Heart left ventricle (tissue), 16 donors: ENCODE data around the gene PRKAG2. TPM values are rescaled to one million over a fixed set of nuclear protein-coding genes. Genes with fewer than 3 reads are reported as not detected.
A peak's percentile ranks its signal among the peaks of the same experiment; 100 is the strongest.

Experiments
- ATAC-seq, 4 donors: fragments of 200-7000 bp; cut with Tn5 transposase; one replicate each; pipeline ENCODE4 v1.9.1; 2020 to 2022; ENCODE audit warnings: moderate library complexity in 4 of 4, mild to moderate bottlenecking in 3 of 4, moderate number of reproducible peaks in 1 of 4
- DNase-seq, 5 donors: peaks; one replicate each; pipeline ENCODE4 v3.0.0-alpha.2; 2020
- H3K27ac ChIP-seq, 12 donors: fragments of 200-600 bp; sonication (generic) in 4 of 12; one replicate each; pipeline versions ENCODE4 v1.5.0 to v1.8.0; 2016 to 2022; ENCODE audit warnings: mild to moderate bottlenecking in 2 of 12
- H3K27me3 ChIP-seq, 9 donors: fragments of 200-600 bp; sonication (generic) in 2 of 9; one replicate each; pipeline versions ENCODE4 v1.5.1 to v1.8.0; 2016 to 2022; ENCODE audit warnings: mild to moderate bottlenecking in 3 of 9
- H3K36me3 ChIP-seq, 9 donors: fragments of 200-600 bp; sonication (generic) in 2 of 9; one replicate each; pipeline versions ENCODE4 v1.5.0 to v1.8.0; 2018 to 2022; ENCODE audit warnings: mild to moderate bottlenecking in 2 of 9
- H3K4me1 ChIP-seq, 12 donors: fragments of 200-600 bp; sonication (generic) in 4 of 12; one replicate each; pipeline versions ENCODE4 v1.5.0 to v1.8.0; 2016 to 2022; ENCODE audit warnings: mild to moderate bottlenecking in 3 of 12
- H3K4me3 ChIP-seq, 12 donors: fragments of 200-600 bp; sonication (generic) in 4 of 12; one replicate each; pipeline versions ENCODE4 v1.5.0 to v1.8.0; 2017 to 2022; ENCODE audit warnings: mild to moderate bottlenecking in 9 of 12, moderate library complexity in 4 of 12
- H3K9me3 ChIP-seq, 12 donors: fragments of 200-600 bp; sonication (generic) in 4 of 12; one replicate each; pipeline versions ENCODE4 v1.5.0 to v1.8.0; 2016 to 2022; ENCODE audit warnings: mild to moderate bottlenecking in 1 of 12
- CTCF ChIP-seq, 12 donors: fragments of 200-600 bp; sonication (generic) in 4 of 12; IDR thresholded peaks; one replicate each; pipeline versions ENCODE4 v1.5.0 to v1.8.0; 2018 to 2022; ENCODE audit warnings: antibody characterized with exemption in 12 of 12, mild to moderate bottlenecking in 5 of 12
- POLR2A ChIP-seq, 2 donors: fragments of 450-650 bp; IDR thresholded peaks; one replicate each; pipeline ENCODE4 v1.6.1; 2017; ENCODE audit warnings: antibody characterized with exemption in 2 of 2, mild to moderate bottlenecking in 2 of 2, moderate library complexity in 2 of 2
- WGBS, 4 donors: extraction: QIAGEN DNeasy Blood & Tissue Kit in 2 of 4; methylation state at CpG; one replicate each; pipeline versions ENCODE4 v1.1.5 to v1.1.7; 2013 to 2018; 5-methylcytosine and 5-hydroxymethylcytosine counted together
- intact Hi-C, 10 donors: fragments of 100-400 bp; cut with DNase I; formaldehyde crosslinking; loops; one replicate each; pipeline versions ENCODE4 v1.11.1 to v1.14.2; 2022
- polyA plus RNA-seq, 2 donors: library from polyadenylated mRNA; stranded (reverse); fragments of 200-250 nt; gene quantifications; one replicate each; pipeline ENCODE4 v1.2.3, GENCODE V29; 2013
- total RNA-seq, 9 donors: library from RNA; depleted of rRNA in 2 of 9; stranded (reverse); fragments of >200 nt in 2 of 9; fragmentation: NEBNext Ultra II Directional in 3 of 9; extraction: Animal tissue kit (Norgen Biotek cat#: 25700) in 3 of 9; gene quantifications; one replicate each; pipeline versions ENCODE4 v1.1.0 to v1.2.4, GENCODE V29; 2016 to 2023
- donor health status: ischemic (EF 13 %, LVEDD 7.1; RV severe dilation, severe dysfunction).
- donor health status: healthy with polysubstance abuse.
- donor health status: DM: no; HTN: yes; CAD: no.
- donor health status: DM: no; HTN: no; CAD: no.
- donor health status: ischemic (EF 25% LVEDD 6.9; RV normal size, moderate dysfunction).
- donor health status: ischemic (EF 25% LVEDD 5.7; RV mildly dilated, moderate dysfunction).
- donor health status: healthy.
- donor health status: DM: yes; HTN: yes; CAD: no.
- donor health status: ischemic (EF 35%, LVEDD 5.7; RV mildly dilated, moderate dysfunction).
- donor health status: nonischemic (EF 11% LVEDD 7.7; RV severe dilation, severe dysfunction).
- donor health status: DM: yes; HTN: yes; CAD: no.
- donor health status: PGD.
- donor health status: ischemic (EF 29% LVEDD 5.4; RV normal size, mild dysfunction).
- donor health status: nonischemic (EF 23%, LVEDD 6.1; RV moderate dilation, normal function).

Gene PRKAG2
- total and polyA plus RNA-seq, 11 donors: 50.2 to 179 (median 108) TPM

- intact Hi-C loops: no loop called here
- Histone ChIP-seq H3K4me3 (no peak overlapping the region), H3K4me1 (peaks cover 0 to 17% (median 7%) of the 10 kb centered on the region in 12 donors), H3K27ac (no peak overlapping the region), H3K27me3 (no peaks in the 10 kb centered on the region), H3K9me3 (no peaks in the 10 kb centered on the region), H3K36me3 (no peaks in the 10 kb centered on the region)
- 86 to 90% (median 88%) methylated on average over 5 of the region's 5 CpGs for WGBS, 4 donors
- DNase-seq: no peak
- TF ChIP-seq CTCF (IDR thresholded peaks at IDR 0.05) (no peak), POLR2A (IDR thresholded peaks at IDR 0.05) (no peak)
- no peak for ATAC-seq
These were observed 216.8 kb downstream of the PRKAG2 start for GRCh38 chr7:151660141-151660540.

- no peak for DNase-seq
These were observed 217.7 kb downstream of the PRKAG2 start for GRCh38 chr7:151659219-151659618.

GRCh38 chr7:151658778-151659177 is 218.1 kb downstream of the PRKAG2 start:
- H3K27me3 ChIP-seq: no peaks in the 10 kb centered on the region
- H3K36me3 ChIP-seq: no peaks in the 10 kb centered on the region
- DNase-seq (no peak), ATAC-seq (no peak)
- peak overlapping the region in 1 of 12 donors; percentile 8 for H3K27ac ChIP-seq
- intact Hi-C loops: no loop called here
- H3K4me3 ChIP-seq: no peak overlapping the region
- H3K4me1 ChIP-seq: peaks cover 0 to 7% (median 0%) of the 10 kb centered on the region in 12 donors
- no peaks in the 10 kb centered on the region for H3K9me3 ChIP-seq
- 74 to 87% (median 81%) methylated on average over 1 of the region's 1 CpG for WGBS, 4 donors
- TF ChIP-seq CTCF (IDR thresholded peaks at IDR 0.05): no peak
- TF ChIP-seq POLR2A (IDR thresholded peaks at IDR 0.05): no peak

More at GRCh38 chr7:151659219-151659618, 217.7 kb downstream of the PRKAG2 start:
- 75 to 84% (median 80%) methylated on average over 4 of the region's 4 CpGs for WGBS, 4 donors
- no peaks in the 10 kb centered on the region for H3K36me3 ChIP-seq
- no peaks in the 10 kb centered on the region for H3K27me3 ChIP-seq
- ATAC-seq: no peak
- intact Hi-C loops: no loop called here
- TF ChIP-seq POLR2A (IDR thresholded peaks at IDR 0.05): no peak
- TF ChIP-seq CTCF (IDR thresholded peaks at IDR 0.05): no peak
- no peak overlapping the region for H3K4me3 ChIP-seq
- peak overlapping the region in 1 of 12 donors; percentile 8 for H3K27ac ChIP-seq
- peaks cover 0 to 8% (median 0%) of the 10 kb centered on the region in 12 donors for H3K4me1 ChIP-seq
- H3K9me3 ChIP-seq: no peaks in the 10 kb centered on the region

- H3K9me3 ChIP-seq: no peaks in the 10 kb centered on the region
- intact Hi-C loops: no loop called here
- peak in 3 of 5 donors; percentile 31 to 62 (median 46) for DNase-seq
These were observed 219.7 kb downstream of the PRKAG2 start for GRCh38 chr7:151657173-151657572.

More at GRCh38 chr7:151657173-151657572, 219.7 kb downstream of the PRKAG2 start:
- peaks cover 0 to 8% (median 0%) of the 10 kb centered on the region in 12 donors for H3K4me1 ChIP-seq
- TF ChIP-seq CTCF (IDR thresholded peaks at IDR 0.05) (no peak), POLR2A (IDR thresholded peaks at IDR 0.05) (no peak)
- H3K36me3 ChIP-seq: no peaks in the 10 kb centered on the region
- ATAC-seq: peak; percentile 76 to 91 (median 89)
- no peak overlapping the region for H3K4me3 ChIP-seq
- H3K27ac ChIP-seq: peak overlapping the region in 6 of 12 donors; percentile 7 to 46 (median 29)
- 55 to 74% (median 64%) methylated on average over 3 of the region's 3 CpGs for WGBS, 4 donors
- no peaks in the 10 kb centered on the region for H3K27me3 ChIP-seq
